ENCODE results near the gene PDE6B.

DNA sequence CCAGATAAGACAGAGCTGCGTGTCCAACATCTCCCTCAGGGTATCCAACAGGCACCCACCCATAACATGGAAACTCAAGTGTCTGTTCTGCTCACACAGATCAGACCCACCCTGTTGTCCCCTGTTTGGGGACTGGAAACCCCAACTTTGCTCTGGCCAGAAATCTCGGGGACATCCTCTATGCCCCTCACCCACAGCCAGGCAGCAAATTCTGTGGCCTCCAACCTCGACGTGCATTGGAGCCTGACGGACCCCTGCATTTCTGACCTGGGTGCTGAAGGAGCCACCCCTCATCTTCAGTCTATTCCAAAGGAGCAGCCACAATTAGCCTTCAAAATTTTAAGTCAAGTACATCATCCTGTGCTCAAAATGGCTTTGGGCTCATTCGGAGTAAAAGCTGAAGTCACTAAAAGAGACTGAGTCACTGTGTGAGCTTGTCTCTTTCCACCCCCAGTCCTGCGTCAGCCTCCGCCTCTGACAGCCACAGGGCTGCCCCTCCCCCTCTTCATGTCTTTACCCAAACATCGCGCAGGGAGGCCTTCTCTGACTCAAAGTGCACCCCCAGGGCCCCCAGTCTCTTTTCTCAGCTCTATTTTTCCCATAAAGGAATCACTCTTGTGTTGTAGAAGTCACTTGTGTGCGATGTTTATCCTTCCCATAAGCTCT lies 24.4 kb upstream of the PDE6B start:
- TF ChIP-seq, protein P1, sequence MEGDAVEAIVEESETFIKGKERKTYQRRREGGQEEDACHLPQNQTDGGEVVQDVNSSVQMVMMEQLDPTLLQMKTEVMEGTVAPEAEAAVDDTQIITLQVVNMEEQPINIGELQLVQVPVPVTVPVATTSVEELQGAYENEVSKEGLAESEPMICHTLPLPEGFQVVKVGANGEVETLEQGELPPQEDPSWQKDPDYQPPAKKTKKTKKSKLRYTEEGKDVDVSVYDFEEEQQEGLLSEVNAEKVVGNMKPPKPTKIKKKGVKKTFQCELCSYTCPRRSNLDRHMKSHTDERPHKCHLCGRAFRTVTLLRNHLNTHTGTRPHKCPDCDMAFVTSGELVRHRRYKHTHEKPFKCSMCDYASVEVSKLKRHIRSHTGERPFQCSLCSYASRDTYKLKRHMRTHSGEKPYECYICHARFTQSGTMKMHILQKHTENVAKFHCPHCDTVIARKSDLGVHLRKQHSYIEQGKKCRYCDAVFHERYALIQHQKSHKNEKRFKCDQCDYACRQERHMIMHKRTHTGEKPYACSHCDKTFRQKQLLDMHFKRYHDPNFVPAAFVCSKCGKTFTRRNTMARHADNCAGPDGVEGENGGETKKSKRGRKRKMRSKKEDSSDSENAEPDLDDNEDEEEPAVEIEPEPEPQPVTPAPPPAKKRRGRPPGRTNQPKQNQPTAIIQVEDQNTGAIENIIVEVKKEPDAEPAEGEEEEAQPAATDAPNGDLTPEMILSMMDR (IDR thresholded peaks at IDR 0.05) = no peak
- TF ChIP-seq EP300 (IDR thresholded peaks at IDR 0.05) = no peak

Measured in ovary (tissue), 3 donors.